HepG2 (cell line): ENCODE results near the gene AADACL4. TPM values are rescaled to one million over a fixed set of nuclear protein-coding genes. Genes with fewer than 3 reads are reported as not detected.

ENCODE experiments used
- BCL6 ChIP-seq: IDR thresholded peaks from 2 replicates; pipeline ENCODE4 v1.6.1; 2016; ENCODE audit warnings: missing genetic modification reagents, missing compliant biosample characterization
- BRF2 ChIP-seq: sonication (generic); formaldehyde crosslinking; IDR thresholded peaks from 2 replicates; pipeline ENCODE4 v1.8.1; 2022; ENCODE audit warnings: mild to moderate bottlenecking, missing genetic modification reagents
- CEBPB ChIP-seq: IDR thresholded peaks from 2 replicates; pipeline ENCODE4 v1.6.1; 2011; ENCODE audit warnings: low read depth, low read length, improper control_type of control experiment, borderline replicate concordance
- CTCF ChIP-seq: sonication (generic); formaldehyde crosslinking; IDR thresholded peaks from 2 replicates; pipeline ENCODE4 v1.5.0; 2020; ENCODE audit warnings: mild to moderate bottlenecking, missing genetic modification reagents, moderate library complexity
- FIP1L1 ChIP-seq: fragments of 200-400 bp; formaldehyde crosslinking; IDR thresholded peaks from 2 replicates; pipeline ENCODE4 v1.6.1; 2018; ENCODE audit warnings: low read depth, mild to moderate bottlenecking, low read length, moderate library complexity, borderline replicate concordance; ENCODE audit not compliant: insufficient read depth
- FOXC1 ChIP-seq: sonication (generic); formaldehyde crosslinking; IDR thresholded peaks from 2 replicates; pipeline ENCODE4 v1.8.0; 2022; ENCODE audit warnings: mild to moderate bottlenecking, missing genetic modification reagents, borderline replicate concordance
- FOXK1 ChIP-seq: sonication (generic); formaldehyde crosslinking; IDR thresholded peaks from 2 replicates; pipeline ENCODE4 v1.4.0; 2020; ENCODE audit warnings: low read depth, missing genetic modification reagents, borderline replicate concordance
- HMGXB4 ChIP-seq, 2 experiments: sonication (generic) in 1 of 2; formaldehyde crosslinking in 1 of 2; IDR thresholded peaks; 2 replicates each; pipeline versions ENCODE4 v1.4.0 to v1.6.1; 2018 to 2020; ENCODE audit warnings: missing genetic modification reagents in 2 of 2, borderline replicate concordance in 1 of 2, low read depth in 1 of 2, mild to moderate bottlenecking in 1 of 2, missing biosample characterization in 1 of 2
- ISX ChIP-seq: sonication (generic); formaldehyde crosslinking; conservative IDR thresholded peaks from 2 replicates; pipeline ENCODE4 v1.5.0; 2020; ENCODE audit warnings: missing genetic modification reagents
- MIXL1 ChIP-seq: IDR thresholded peaks from 2 replicates; pipeline ENCODE4 v1.6.1; 2016
- RARA ChIP-seq: IDR thresholded peaks from 2 replicates; pipeline ENCODE4 v1.6.1; 2016; ENCODE audit warnings: missing genetic modification reagents, missing compliant biosample characterization
- SPEN ChIP-seq: sonication (generic); formaldehyde crosslinking; IDR thresholded peaks from 2 replicates; pipeline ENCODE4 v1.5.1; 2020; ENCODE audit warnings: low read depth, mild to moderate bottlenecking, missing genetic modification reagents
- TAF1 ChIP-seq: sonication (generic); formaldehyde crosslinking; IDR thresholded peaks from 2 replicates; pipeline ENCODE4 v1.4.0; 2020; ENCODE audit warnings: missing genetic modification reagents
- TFDP1 ChIP-seq: IDR thresholded peaks from 2 replicates; pipeline ENCODE4 v1.6.1; 2016; ENCODE audit warnings: missing compliant biosample characterization, missing genetic modification reagents, borderline replicate concordance
- ZNF142 ChIP-seq: sonication (generic); formaldehyde crosslinking; IDR thresholded peaks from 2 replicates; pipeline ENCODE4 v1.4.0; 2020; ENCODE audit warnings: missing genetic modification reagents
- ZNF205 ChIP-seq: IDR thresholded peaks from 2 replicates; pipeline ENCODE4 v1.6.1; 2018; ENCODE audit warnings: missing biosample characterization, missing genetic modification reagents
- ZNF430 ChIP-seq: sonication (generic); formaldehyde crosslinking; IDR thresholded peaks from 2 replicates; pipeline ENCODE4 v1.9.0; 2021; ENCODE audit warnings: mild to moderate bottlenecking, missing genetic modification reagents
- ZNF839 ChIP-seq: sonication (generic); formaldehyde crosslinking; IDR thresholded peaks from 2 replicates; pipeline ENCODE4 v1.4.0; 2020; ENCODE audit warnings: missing genetic modification reagents, mild to moderate bottlenecking, borderline replicate concordance
- ZNF891 ChIP-seq: sonication (generic); formaldehyde crosslinking; IDR thresholded peaks from 2 replicates; pipeline ENCODE4 v1.5.0; 2020; ENCODE audit warnings: mild to moderate bottlenecking, missing genetic modification reagents
- polyA plus RNA-seq, 8 experiments: library from polyadenylated mRNA; depleted of rRNA in 3 of 8; stranded (reverse) in 7 of 8; unstranded in 1 of 8; fragments of >200 nt; fragmentation: Illumina TruSeq in 4 of 8; extraction: Trizol in 4 of 8; gene quantifications; 2 replicates each; pipeline versions ENCODE4 v1.2.1 to v1.2.3, GENCODE V29; 2011 to 2016; ENCODE audit warnings: low read depth in 4 of 8, missing spikeins in 1 of 8, mixed read lengths in 1 of 8; ENCODE audit not compliant: insufficient read depth in 1 of 8
- total RNA-seq, 5 experiments: library from RNA; depleted of rRNA; stranded (reverse); fragments of >200 nt; fragmentation: Illumina TruSeq; extraction: Trizol; gene quantifications; 2 replicates each; pipeline ENCODE4 v1.2.3, GENCODE V29; 2016; ENCODE audit warnings: low read depth in 1 of 5

The AADACL4 gene
- total and polyA plus RNA-seq, 2 of the 13 experiments (the other 11 are each of a cell fraction or from before 2014, with no cell fraction given) = not detected

GRCh38 chr1:12654657-12655056 lies 10.8 kb downstream of the AADACL4 start (continued):
- TF ChIP-seq CTCF = no peak
- no peak for TF ChIP-seq CEBPB
- TF ChIP-seq FOXK1 = 0 out of 2 replicates have a peak, but pooled peaks have one; percentile 38
- no peak for TF ChIP-seq FOXC1
- TF ChIP-seq ZNF205 (CRISPR knock-in tag) = no peak
- TF ChIP-seq FIP1L1 = no peak
- TF ChIP-seq MIXL1 (CRISPR knock-in tag) = peak; percentile 81
- TF ChIP-seq ISX (CRISPR knock-in tag) = no peak
- no peak for TF ChIP-seq ZNF430 (CRISPR knock-in tag)
- TF ChIP-seq BRF2 (CRISPR knock-in tag) = no peak
- no peak for TF ChIP-seq SPEN (CRISPR knock-in tag)
- TF ChIP-seq ZNF891 (CRISPR knock-in tag) = no peak
- TF ChIP-seq ZNF839 (CRISPR knock-in tag) = no peak
- TF ChIP-seq TAF1 (CRISPR knock-in tag) = no peak
- TF ChIP-seq RARA (CRISPR knock-in tag) = peak; percentile 88
- no peak for TF ChIP-seq TFDP1 (CRISPR knock-in tag)
- no peak for TF ChIP-seq ZNF142 (CRISPR knock-in tag)
- no peak for TF ChIP-seq HMGXB4 (CRISPR knock-in tag; IDR thresholded peaks at IDR 0.05; ENCODE audit: borderline replicate concordance in 1 of 2, low read depth in 1 of 2)
- peak; percentile 77 for TF ChIP-seq BCL6 (CRISPR knock-in tag)
